Endodermal cell (in vitro differentiated cells): ENCODE results near the gene CEP55. TPM values are rescaled to one million over a fixed set of nuclear protein-coding genes. Genes with fewer than 3 reads are reported as not detected.

Experiments used
- DNase-seq: peaks from one replicate; pipeline ENCODE4 v3.0.0-alpha.2; 2017
- H3K27ac ChIP-seq: 2 replicates; pipeline ENCODE4 v1.5.1; 2013; ENCODE audit warnings: mild to moderate bottlenecking, low read depth, low read length, moderate library complexity
- H3K27me3 ChIP-seq: 2 replicates; pipeline ENCODE4 v1.6.1; 2013; ENCODE audit warnings: mild to moderate bottlenecking, low read length, moderate library complexity; ENCODE audit not compliant: insufficient read depth, control insufficient read depth, poor library complexity, severe bottlenecking
- H3K36me3 ChIP-seq: 2 replicates; pipeline ENCODE4 v1.7.0; 2013; ENCODE audit warnings: mild to moderate bottlenecking, low read length, moderate library complexity; ENCODE audit not compliant: control insufficient read depth, insufficient read depth
- H3K4me1 ChIP-seq: one replicate; pipeline ENCODE4 v1.7.0; 2013; ENCODE audit warnings: low read length; ENCODE audit not compliant: control insufficient read depth, insufficient read depth
- H3K4me3 ChIP-seq: 2 replicates; pipeline ENCODE4 v1.5.1; 2013; ENCODE audit warnings: mild to moderate bottlenecking, low read length, moderate library complexity
- H3K9ac ChIP-seq: 2 replicates; pipeline ENCODE4 v1.6.1; 2013; ENCODE audit warnings: mild to moderate bottlenecking, low read length, moderate library complexity; ENCODE audit not compliant: poor library complexity, severe bottlenecking; ENCODE audit errors: extremely low read depth
- H3K9me3 ChIP-seq: 2 replicates; pipeline ENCODE4 v1.6.1; 2013; ENCODE audit warnings: mild to moderate bottlenecking, low read length, moderate library complexity; ENCODE audit not compliant: control insufficient read depth
- H3K27ac Mint-ChIP-seq: 2 replicates; pipeline ENCODE4 v1.8.0; 2020; ENCODE audit warnings: mixed read lengths
- H3K27me3 Mint-ChIP-seq: 2 replicates; pipeline ENCODE4 v1.8.0; 2021; ENCODE audit warnings: mild to moderate bottlenecking, mixed read lengths; ENCODE audit not compliant: insufficient read depth
- H3K36me3 Mint-ChIP-seq: 2 replicates; pipeline ENCODE4 v1.8.0; 2020; ENCODE audit warnings: low read depth, mixed read lengths
- H3K4me1 Mint-ChIP-seq: 2 replicates; pipeline ENCODE4 v1.8.0; 2020; ENCODE audit warnings: mixed read lengths
- H3K4me3 Mint-ChIP-seq: 2 replicates; pipeline ENCODE4 v1.8.0; 2020; ENCODE audit warnings: mild to moderate bottlenecking, moderate library complexity, mixed read lengths
- H3K9me3 Mint-ChIP-seq: 2 replicates; pipeline ENCODE4 v1.8.0; 2020; ENCODE audit warnings: mild to moderate bottlenecking, mixed read lengths
- CTCF ChIP-seq: fragments of 200-600 bp; sonication (generic); conservative IDR thresholded peaks from 2 replicates; pipeline ENCODE4 v1.5.0; 2021; ENCODE audit warnings: antibody characterized with exemption, mild to moderate bottlenecking
- WGBS, 2 experiments: methylation state at CpG; one replicate each; pipeline versions ENCODE4 v1.1.5 to v1.1.7; 2013; ENCODE audit warnings: missing lambda C conversion rate in 2 of 2, mixed read lengths in 1 of 2; ENCODE audit not compliant: insufficient coverage in 1 of 2, insufficient read length in 1 of 2; 5-methylcytosine and 5-hydroxymethylcytosine counted together
- total RNA-seq, 2 donors: library from RNA; stranded (reverse); fragmentation: NEBNext Ultra II Directional in 1 of 2; extraction: Animal tissue kit (Norgen Biotek cat#: 25700) in 1 of 2; gene quantifications; 2 replicates in 1 of 2; 3 replicates in 1 of 2; pipeline ENCODE4 v1.2.1, GENCODE V29; 2021

The CEP55 gene
- total RNA-seq, 2 donors from 2014 or later: 50.3 to 66.8 TPM

- H3K4me3 Mint-ChIP-seq: no peak overlapping the region
- no peaks in the 10 kb centered on the region for H3K36me3 Mint-ChIP-seq
- Histone ChIP-seq H3K27ac (no peak overlapping the region), H3K4me1 (no peaks in the 10 kb centered on the region), H3K27me3 (no peaks in the 10 kb centered on the region), H3K9ac (no peak overlapping the region), H3K36me3 (no peaks in the 10 kb centered on the region), H3K4me3 (no peak overlapping the region), H3K9me3 (no peaks in the 10 kb centered on the region)
- H3K9me3 Mint-ChIP-seq: no peaks in the 10 kb centered on the region
- H3K27ac Mint-ChIP-seq: no peak overlapping the region
- TF ChIP-seq CTCF: no peak
- no peak for DNase-seq
- peaks cover 4% of the 10 kb centered on the region for H3K27me3 Mint-ChIP-seq
- no peaks in the 10 kb centered on the region for H3K4me1 Mint-ChIP-seq
Measured at GRCh38 chr10:93547522-93547921, 51.1 kb downstream of the CEP55 start.

DNA sequence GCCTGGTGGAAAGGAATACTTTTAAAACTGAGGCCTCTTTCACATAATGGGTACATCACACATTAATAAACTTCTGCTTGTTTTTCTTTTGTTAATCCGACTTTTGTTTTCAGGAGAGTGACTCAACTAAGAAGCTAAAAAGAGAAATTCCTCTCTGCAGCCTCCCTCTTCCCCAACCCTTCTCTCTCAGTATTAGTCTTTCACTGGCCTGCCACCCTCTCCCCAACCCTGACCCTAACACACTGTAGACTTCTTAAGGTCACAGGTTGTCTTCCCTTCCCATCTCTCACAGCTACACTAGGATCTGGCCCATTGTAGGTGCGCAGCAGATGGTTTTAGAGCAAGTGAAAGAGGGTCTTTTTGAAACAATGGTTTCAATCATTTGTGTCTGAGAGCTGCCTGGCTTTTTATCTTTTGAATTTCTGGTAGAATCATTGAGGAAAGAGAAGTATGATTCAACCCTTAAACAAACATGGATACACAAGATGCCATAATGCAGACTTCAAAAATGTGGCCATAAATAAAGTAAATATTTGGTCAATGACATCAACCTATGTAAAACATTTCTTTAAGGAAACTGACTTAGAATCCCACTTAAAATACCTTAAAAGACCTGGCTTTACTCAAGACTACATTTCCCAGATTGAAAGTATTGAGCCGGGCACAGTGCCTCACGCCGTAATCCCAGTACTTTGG, 52.1 kb downstream of the CEP55 start:
- Histone ChIP-seq H3K4me3 (no peak overlapping the region), H3K36me3 (no peaks in the 10 kb centered on the region), H3K4me1 (no peaks in the 10 kb centered on the region), H3K9me3 (no peaks in the 10 kb centered on the region), H3K27me3 (no peaks in the 10 kb centered on the region), H3K9ac (no peak overlapping the region), H3K27ac (no peak overlapping the region)
- H3K27me3 Mint-ChIP-seq: peaks cover 2% of the 10 kb centered on the region
- WGBS, 2 experiments: 82 to 95% methylated on average over 3 to 5 of the region's 5 CpGs
- no peak for TF ChIP-seq CTCF
- no peaks in the 10 kb centered on the region for H3K9me3 Mint-ChIP-seq
- no peak overlapping the region for H3K27ac Mint-ChIP-seq
- DNase-seq: peak; percentile 10
- no peak overlapping the region for H3K4me3 Mint-ChIP-seq
- H3K4me1 Mint-ChIP-seq: no peaks in the 10 kb centered on the region
- no peaks in the 10 kb centered on the region for H3K36me3 Mint-ChIP-seq

GRCh38 chr10:93550606-93551005, 54.2 kb downstream of the CEP55 start:
- H3K9me3 ChIP-seq: no peaks in the 10 kb centered on the region
- H3K4me3 ChIP-seq: no peak overlapping the region
- H3K27me3 ChIP-seq: no peaks in the 10 kb centered on the region
- H3K36me3 ChIP-seq: no peaks in the 10 kb centered on the region
- Mint-ChIP-seq H3K27ac (no peak overlapping the region), H3K36me3 (no peaks in the 10 kb centered on the region), H3K27me3 (peaks cover 2% of the 10 kb centered on the region), H3K4me1 (peaks cover 4% of the 10 kb centered on the region), H3K9me3 (no peaks in the 10 kb centered on the region), H3K4me3 (no peak overlapping the region)
- H3K27ac ChIP-seq: no peak overlapping the region
- no peak overlapping the region for H3K9ac ChIP-seq
- no peak for TF ChIP-seq CTCF
- 83 to 89% methylated on average over 3 of the region's 4 CpGs for WGBS, 2 experiments
- no peaks in the 10 kb centered on the region for H3K4me1 ChIP-seq
- peak; percentile 9 for DNase-seq
